Measurements from ENCODE around the gene SLC28A1.

Gene SLC28A1

GRCh38 chr15:84889313-84889990 is 5.0 kb downstream of the SLC28A1 start:
- DNase-seq (ENCODE audit: low read depth) = no peak
- TF ChIP-seq CTCF (IDR thresholded peaks at IDR 0.05; ENCODE audit: control insufficient read depth, extremely low read depth, insufficient read depth) = no peak
- H3K4me3 ChIP-seq (ENCODE audit: low read depth, low read length) = no peak overlapping the region

- no peak for TF ChIP-seq CTCF (IDR thresholded peaks at IDR 0.05; ENCODE audit: control insufficient read depth, extremely low read depth, insufficient read depth)
- no peak for DNase-seq (ENCODE audit: low read depth)
- H3K4me3 ChIP-seq (ENCODE audit: low read depth, low read length) = no peak overlapping the region
Observed at GRCh38 chr15:84889991-84890669, 5.7 kb downstream of the SLC28A1 start.

- no peak overlapping the region for H3K4me3 ChIP-seq (ENCODE audit: low read depth, low read length)
- DNase-seq (ENCODE audit: low read depth) = no peak
- no peak for TF ChIP-seq CTCF (IDR thresholded peaks at IDR 0.05; ENCODE audit: control insufficient read depth, extremely low read depth, insufficient read depth)
Observed at GRCh38 chr15:84890670-84891162, 6.3 kb downstream of the SLC28A1 start.

GRCh38 chr15:84891339-84891738 is 6.9 kb downstream of the SLC28A1 start:
- no peak for DNase-seq (ENCODE audit: low read depth)
- H3K4me3 ChIP-seq (ENCODE audit: low read depth, low read length) = no peak overlapping the region
- TF ChIP-seq CTCF (IDR thresholded peaks at IDR 0.05; ENCODE audit: control insufficient read depth, extremely low read depth, insufficient read depth) = no peak

GRCh38 chr15:84892786-84893307 is 8.4 kb downstream of the SLC28A1 start:
- no peak overlapping the region for H3K4me3 ChIP-seq (ENCODE audit: low read depth, low read length)
- no peak for DNase-seq (ENCODE audit: low read depth)
- TF ChIP-seq CTCF (IDR thresholded peaks at IDR 0.05; ENCODE audit: control insufficient read depth, extremely low read depth, insufficient read depth) = no peak

- DNase-seq (ENCODE audit: low read depth) = no peak
- no peak for TF ChIP-seq CTCF (IDR thresholded peaks at IDR 0.05; ENCODE audit: control insufficient read depth, extremely low read depth, insufficient read depth)
- no peak overlapping the region for H3K4me3 ChIP-seq (ENCODE audit: low read depth, low read length)
Observed at GRCh38 chr15:84893607-84894006, 9.1 kb downstream of the SLC28A1 start.
